Skeletal muscle satellite cell (primary cell): ENCODE measurements around the gene PCED1B.
"Not testable (repeated sequence)": the region's sequence is repeated elsewhere in the genome, so short reads cannot be mapped to it uniquely, and the experiment has no call there.

Experiments used
- H3K27me3 ChIP-seq: 2 replicates; pipeline ENCODE4 v1.7.0; 2013; ENCODE audit warnings: low read length; ENCODE audit not compliant: control insufficient read depth, insufficient read depth
- H3K36me3 ChIP-seq: 2 replicates; pipeline ENCODE4 v1.7.0; 2013; ENCODE audit warnings: mild to moderate bottlenecking, control low read depth, low read length; ENCODE audit not compliant: insufficient read depth
- H3K4me1 ChIP-seq: 2 replicates; pipeline ENCODE4 v1.7.0; 2013; ENCODE audit warnings: low read length; ENCODE audit not compliant: control insufficient read depth, insufficient read depth
- H3K4me2 ChIP-seq: 2 replicates; pipeline ENCODE4 v1.7.0; 2013; ENCODE audit warnings: mild to moderate bottlenecking, low read length
- H3K4me3 ChIP-seq: 2 replicates; pipeline ENCODE4 v1.7.0; 2013; ENCODE audit warnings: low read length
- H3K9ac ChIP-seq: 2 replicates; pipeline ENCODE4 v1.7.0; 2013; ENCODE audit warnings: mild to moderate bottlenecking, low read depth, low read length, moderate library complexity
- H3K9me3 ChIP-seq: replicated peaks from 2 replicates; pipeline ENCODE4 v1.7.0; 2013; ENCODE audit warnings: mild to moderate bottlenecking, control low read depth, low read length

PCED1B gene

DNA sequence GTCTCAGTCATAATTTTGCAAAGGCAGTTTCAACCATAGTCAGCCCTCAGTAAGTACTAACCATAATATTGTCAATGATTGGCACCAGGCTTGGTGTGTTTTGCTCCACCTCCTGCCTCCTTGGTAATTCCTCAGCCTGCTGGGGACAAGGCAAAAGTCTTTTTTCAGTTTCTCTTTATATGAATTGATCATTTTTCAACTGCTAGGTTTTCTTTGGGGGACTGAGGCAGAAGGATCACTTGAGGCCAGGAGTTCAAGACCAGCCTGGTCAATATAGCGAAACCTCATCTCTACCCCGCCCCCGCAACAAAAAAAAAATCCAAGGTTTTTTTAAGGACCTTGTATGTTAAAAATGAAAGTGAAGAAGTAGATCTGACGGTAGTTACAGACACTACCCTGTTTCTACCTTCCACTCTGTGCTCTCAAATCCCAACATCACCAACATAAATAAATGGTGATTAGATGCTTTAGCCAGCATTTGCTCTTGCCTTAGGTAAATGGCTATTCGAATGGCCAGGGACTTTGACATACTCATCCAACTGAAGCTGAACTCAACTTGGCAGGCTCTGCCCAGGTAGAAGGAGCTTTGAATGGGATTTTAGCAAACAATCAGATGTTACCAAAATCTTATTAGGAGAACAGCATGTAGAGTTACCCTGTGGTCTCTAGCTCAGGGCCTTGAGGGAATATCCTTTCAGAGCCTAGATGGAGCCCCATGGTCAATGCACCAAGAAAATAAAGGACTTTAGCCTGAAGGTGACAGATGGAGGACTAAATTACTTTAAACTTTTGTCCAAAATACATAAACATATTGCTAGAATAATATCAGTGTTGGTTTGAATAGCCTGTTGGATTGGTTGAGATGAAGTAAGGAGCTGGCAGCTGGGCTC, 127.3 kb downstream of the PCED1B start:
- H3K36me3 ChIP-seq = no peaks in the 10 kb centered on the region
- H3K4me2 ChIP-seq = no peak overlapping the region
- no peaks in the 10 kb centered on the region for H3K9me3 ChIP-seq
- no peaks in the 10 kb centered on the region for H3K27me3 ChIP-seq
- H3K9ac ChIP-seq = no peak overlapping the region
- H3K4me1 ChIP-seq = peaks cover 6% of the 10 kb centered on the region
- no peak overlapping the region for H3K4me3 ChIP-seq

DNA sequence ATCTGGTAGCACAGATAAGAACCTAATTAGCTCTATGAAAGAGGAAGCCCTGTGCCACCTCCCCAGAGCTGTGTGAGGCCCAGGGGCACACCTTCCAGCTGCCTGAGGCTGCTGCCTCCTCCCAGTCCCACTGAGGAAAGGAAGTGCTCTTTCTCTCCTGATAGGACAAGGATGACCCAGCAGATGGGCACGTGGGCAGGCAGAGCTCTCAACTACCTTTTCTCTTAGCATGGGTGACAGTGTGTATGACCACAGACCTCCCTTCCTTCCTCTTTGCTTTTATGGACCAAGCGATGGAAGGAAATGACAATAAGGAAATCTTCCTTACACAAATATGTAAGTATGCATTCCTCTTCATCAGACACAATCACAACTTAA, 127.9 kb downstream of the PCED1B start:
- Histone ChIP-seq H3K27me3 (no peaks in the 10 kb centered on the region), H3K4me2 (no peak overlapping the region), H3K4me3 (no peak overlapping the region), H3K4me1 (peaks cover 6% of the 10 kb centered on the region), H3K9me3 (no peaks in the 10 kb centered on the region), H3K9ac (no peak overlapping the region), H3K36me3 (no peaks in the 10 kb centered on the region)

DNA sequence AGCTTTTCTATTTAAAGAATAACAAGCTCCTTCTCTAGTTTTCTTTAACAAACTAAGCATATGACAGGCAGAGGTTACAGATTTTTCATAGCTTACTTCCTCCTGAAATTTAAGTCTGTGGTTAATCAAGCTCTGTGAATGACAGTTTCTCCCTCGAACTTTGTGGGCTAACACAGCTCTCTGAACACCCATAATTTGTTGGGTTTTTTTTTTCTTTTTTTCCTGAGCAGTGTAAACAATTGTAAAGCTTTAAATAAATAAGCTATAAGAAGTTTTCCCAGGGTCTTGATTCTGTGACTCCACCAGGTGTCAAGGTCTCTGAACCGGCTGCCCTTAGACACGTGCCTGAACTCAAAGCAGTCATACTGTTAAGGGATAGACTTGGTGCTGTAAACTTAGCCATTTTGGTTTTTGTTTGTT, 128.4 kb downstream of the PCED1B start:
- H3K4me3 ChIP-seq = no peak overlapping the region
- H3K36me3 ChIP-seq = no peaks in the 10 kb centered on the region
- peaks cover 6% of the 10 kb centered on the region for H3K4me1 ChIP-seq
- H3K27me3 ChIP-seq = no peaks in the 10 kb centered on the region
- H3K9ac ChIP-seq = no peak overlapping the region
- no peaks in the 10 kb centered on the region for H3K9me3 ChIP-seq
- no peak overlapping the region for H3K4me2 ChIP-seq

DNA sequence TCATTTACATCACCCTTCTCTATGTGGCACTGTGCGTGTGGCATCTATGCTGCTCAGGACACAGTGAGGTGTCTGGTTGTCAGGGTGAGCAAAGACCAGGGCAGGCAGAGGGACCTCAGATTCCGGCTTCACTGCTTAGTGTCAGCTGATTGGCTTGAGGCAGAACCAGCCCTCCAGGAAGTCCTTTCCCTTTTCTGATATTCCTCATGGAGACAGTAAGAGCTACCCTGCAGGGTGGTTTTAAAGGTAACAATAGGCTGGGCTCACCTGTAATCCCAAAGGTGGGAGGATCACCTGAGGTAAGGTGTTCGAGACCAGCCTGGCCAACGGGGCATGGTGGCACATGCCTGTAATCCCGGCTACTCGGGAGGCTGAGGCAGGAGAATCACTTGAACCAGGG, 129.6 kb downstream of the PCED1B start:
- Histone ChIP-seq H3K4me2 (no peak overlapping the region), H3K9me3 (no peaks in the 10 kb centered on the region), H3K36me3 (no peaks in the 10 kb centered on the region), H3K27me3 (no peaks in the 10 kb centered on the region), H3K4me3 (no peak overlapping the region), H3K4me1 (peaks cover 6% of the 10 kb centered on the region), H3K9ac (no peak overlapping the region)

DNA sequence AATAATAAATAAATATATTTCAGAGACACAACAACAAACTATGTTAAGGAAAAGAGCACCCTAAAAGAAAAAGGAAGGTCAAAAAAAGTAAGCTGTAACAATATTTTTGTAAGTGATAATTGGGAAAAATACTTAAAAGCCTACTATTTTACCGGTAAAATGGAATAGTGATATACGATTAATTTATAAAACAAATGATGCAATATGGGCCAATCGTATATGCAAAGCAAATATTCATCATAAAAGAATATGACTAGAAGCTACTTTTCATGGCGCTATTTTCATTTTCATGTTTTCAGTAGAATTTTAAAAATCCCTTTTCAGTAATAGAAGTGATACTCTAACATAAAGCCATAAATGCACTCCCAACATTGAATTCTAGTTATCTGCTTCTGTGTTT, 131.4 kb downstream of the PCED1B start:
- Histone ChIP-seq H3K4me1 (peaks cover 6% of the 10 kb centered on the region), H3K36me3 (no peaks in the 10 kb centered on the region), H3K4me2 (no peak overlapping the region), H3K4me3 (no peak overlapping the region), H3K9ac (no peak overlapping the region), H3K9me3 (no peaks in the 10 kb centered on the region), H3K27me3 (no peaks in the 10 kb centered on the region)

DNA sequence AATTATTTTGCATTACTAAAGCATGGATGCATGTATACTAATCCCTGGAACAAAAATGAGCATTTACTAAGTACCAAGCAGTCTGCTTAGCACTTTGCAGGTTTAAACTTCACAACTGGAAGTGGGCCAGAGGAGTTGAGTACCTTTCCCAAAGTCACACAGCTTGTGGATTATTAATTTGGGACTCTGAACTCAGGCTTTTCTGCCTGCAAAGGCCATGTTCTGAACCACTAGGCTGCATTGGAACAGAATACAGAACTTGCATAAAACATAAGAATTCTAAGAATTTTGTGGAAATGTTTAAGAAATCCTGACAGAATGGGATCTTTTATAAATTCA, 133.2 kb downstream of the PCED1B start:
- Histone ChIP-seq H3K9ac (no peak overlapping the region), H3K36me3 (no peaks in the 10 kb centered on the region), H3K27me3 (no peaks in the 10 kb centered on the region), H3K4me1 (peaks cover 10% of the 10 kb centered on the region), H3K9me3 (no peaks in the 10 kb centered on the region), H3K4me3 (no peak overlapping the region), H3K4me2 (no peak overlapping the region)

DNA sequence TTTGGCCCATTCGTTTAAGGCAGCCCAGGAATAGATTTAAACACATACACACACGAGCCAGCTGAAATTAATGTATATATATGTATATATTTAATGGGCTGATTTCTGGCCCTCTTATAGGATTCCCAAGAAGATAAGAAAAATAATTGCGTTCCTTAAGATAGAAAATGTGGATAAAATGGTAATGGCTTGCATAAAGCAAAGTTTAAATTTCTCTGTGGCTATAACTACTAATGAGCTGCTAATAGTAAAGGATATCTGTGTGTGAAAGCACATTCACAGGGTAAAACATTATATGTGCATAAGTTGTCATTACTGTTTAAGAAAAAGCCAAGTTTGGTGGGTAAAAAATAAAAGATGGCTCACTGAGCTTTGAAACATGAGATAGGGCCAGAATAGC, 134.0 kb downstream of the PCED1B start:
- no peaks in the 10 kb centered on the region for H3K36me3 ChIP-seq
- H3K4me2 ChIP-seq = no peak overlapping the region
- peaks cover 9% of the 10 kb centered on the region for H3K4me1 ChIP-seq
- no peak overlapping the region for H3K4me3 ChIP-seq
- H3K9ac ChIP-seq = no peak overlapping the region
- no peaks in the 10 kb centered on the region for H3K9me3 ChIP-seq
- no peaks in the 10 kb centered on the region for H3K27me3 ChIP-seq

DNA sequence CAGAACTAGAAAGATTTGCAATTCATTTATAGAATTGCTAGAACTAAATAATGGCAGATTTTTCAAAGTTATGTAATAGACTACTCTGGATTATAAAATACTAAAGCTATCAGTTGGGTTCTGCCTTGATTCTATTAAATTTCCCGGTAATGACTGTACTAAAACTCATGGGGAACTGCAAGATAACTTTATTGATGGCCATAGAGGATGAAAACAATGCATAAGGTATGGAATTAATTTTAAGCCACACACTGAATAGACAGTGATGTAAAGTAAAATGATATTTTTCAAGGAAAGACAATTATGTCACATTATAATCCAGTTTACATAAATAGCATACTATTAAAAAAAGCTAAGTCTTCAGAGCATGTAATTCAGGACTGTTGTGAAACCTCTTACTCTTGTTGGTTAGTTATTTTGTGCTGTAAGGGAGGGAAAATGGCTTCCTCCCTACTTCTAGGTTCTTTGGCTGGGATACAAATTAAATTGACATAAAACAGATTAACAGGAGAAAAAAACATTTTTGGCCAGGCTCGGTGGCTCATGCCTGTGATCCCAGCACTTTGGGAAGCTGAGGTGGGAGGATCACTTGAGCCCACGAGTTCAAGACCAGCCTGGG, 134.7 kb downstream of the PCED1B start:
- Histone ChIP-seq H3K4me2 (no peak overlapping the region), H3K36me3 (no peaks in the 10 kb centered on the region), H3K9ac (no peak overlapping the region), H3K9me3 (no peaks in the 10 kb centered on the region), H3K27me3 (no peaks in the 10 kb centered on the region), H3K4me1 (peaks cover 9% of the 10 kb centered on the region), H3K4me3 (no peak overlapping the region)

DNA sequence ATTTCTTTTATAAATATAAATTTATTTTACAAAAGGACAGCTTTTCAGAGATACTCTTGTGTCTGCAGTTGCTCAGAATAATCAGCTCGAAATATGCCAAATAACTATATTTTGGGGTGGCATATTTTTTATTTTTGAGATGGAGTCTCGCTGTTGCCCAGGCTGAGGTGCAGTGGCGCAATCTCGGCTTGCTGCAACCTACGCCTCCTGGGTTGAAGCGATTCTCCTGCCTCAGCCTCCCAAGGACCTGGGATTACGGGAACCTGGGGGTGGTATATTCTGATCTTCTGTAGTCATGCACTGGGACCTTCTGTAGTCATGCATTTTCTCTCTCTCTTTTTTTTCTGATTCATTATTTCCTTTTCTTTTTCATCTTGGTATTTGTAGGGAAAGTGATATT, 135.3 kb downstream of the PCED1B start:
- H3K9ac ChIP-seq = no peak overlapping the region

DNA sequence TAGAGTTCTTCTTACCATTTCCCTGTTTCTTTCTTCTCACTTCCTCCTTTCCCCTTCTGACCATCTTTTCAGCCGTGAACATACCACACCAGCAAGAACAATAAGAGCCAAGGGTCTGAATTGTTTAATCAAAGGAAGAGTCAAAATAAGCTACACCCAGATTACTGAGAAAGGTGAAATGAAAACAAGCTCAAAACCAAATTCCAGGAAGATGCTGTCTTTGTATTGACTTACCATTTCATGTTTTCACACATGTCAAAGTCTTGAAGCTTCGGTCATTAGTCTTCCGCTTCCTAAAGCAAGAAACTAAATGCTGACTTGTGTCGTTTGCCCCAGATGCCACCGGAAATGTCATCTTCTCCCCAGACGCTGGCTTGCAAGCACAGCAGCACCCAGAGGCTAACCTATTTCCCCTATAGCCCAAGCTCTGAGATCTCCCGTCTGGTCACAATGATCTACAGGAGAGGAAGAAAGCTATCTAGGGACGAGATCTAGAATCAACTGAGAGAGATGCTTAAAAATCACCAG, 136.8 kb downstream of the PCED1B start:
- Histone ChIP-seq H3K9ac (no peak overlapping the region), H3K36me3 (no peaks in the 10 kb centered on the region), H3K4me3 (no peak overlapping the region), H3K4me2 (no peak overlapping the region), H3K4me1 (peaks cover 14% of the 10 kb centered on the region), H3K27me3 (no peaks in the 10 kb centered on the region), H3K9me3 (no peaks in the 10 kb centered on the region)

More for the DNA sequence above, 135.3 kb downstream of the PCED1B start:
- H3K4me2 ChIP-seq = no peak overlapping the region
- no peaks in the 10 kb centered on the region for H3K36me3 ChIP-seq
- no peaks in the 10 kb centered on the region for H3K9me3 ChIP-seq
- peaks cover 9% of the 10 kb centered on the region for H3K4me1 ChIP-seq
- H3K27me3 ChIP-seq = no peaks in the 10 kb centered on the region
- H3K4me3 ChIP-seq = no peak overlapping the region

DNA sequence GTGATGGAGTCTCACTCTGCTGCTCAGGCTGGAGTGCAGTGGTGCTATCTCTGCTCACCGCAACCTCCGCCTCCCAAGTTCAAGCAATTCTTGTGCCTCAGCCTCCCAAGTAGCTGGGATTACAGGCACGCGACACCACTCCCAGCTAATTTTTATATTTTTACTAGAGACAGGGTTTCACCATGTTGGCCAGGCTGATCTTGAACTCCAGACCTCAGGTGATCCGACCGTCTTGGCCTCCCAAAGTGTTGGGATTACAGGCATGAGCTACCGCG, 138.1 kb downstream of the PCED1B start:
- not testable (repeated sequence) for H3K27me3 ChIP-seq, H3K4me2 ChIP-seq, H3K9me3 ChIP-seq, H3K4me3 ChIP-seq, H3K9ac ChIP-seq, H3K36me3 ChIP-seq
- H3K4me1 ChIP-seq = peaks cover 14% of the 10 kb centered on the region

DNA sequence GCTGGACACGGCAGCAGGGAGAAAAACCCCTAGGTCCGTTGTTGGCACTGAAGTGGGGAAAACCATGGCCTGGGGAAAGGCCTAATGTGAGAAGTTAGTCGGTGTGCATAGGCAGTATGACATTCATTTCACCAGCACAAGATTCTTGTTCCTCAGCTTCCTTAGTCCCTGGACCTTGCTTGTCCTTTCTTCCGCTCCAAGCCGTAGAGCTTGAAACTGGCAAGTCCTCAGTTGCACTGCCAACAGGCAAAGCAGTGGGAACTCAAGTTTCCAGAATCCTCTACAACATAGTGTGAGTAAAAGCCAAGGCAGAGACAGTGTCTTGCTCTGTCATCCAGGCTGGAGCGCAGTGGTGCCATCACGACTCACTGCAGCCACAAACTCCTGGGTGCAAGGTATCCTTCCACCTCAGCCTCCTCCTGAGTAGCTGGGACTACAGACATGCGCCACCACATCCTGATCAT, 138.8 kb downstream of the PCED1B start:
- Histone ChIP-seq H3K9ac (no peak overlapping the region), H3K36me3 (no peaks in the 10 kb centered on the region), H3K4me2 (no peak overlapping the region), H3K4me1 (peaks cover 17% of the 10 kb centered on the region), H3K27me3 (no peaks in the 10 kb centered on the region), H3K4me3 (no peak overlapping the region), H3K9me3 (no peaks in the 10 kb centered on the region)
